ENCODE data around the gene TLCD4. TPM values are rescaled to one million over a fixed set of nuclear protein-coding genes. Genes with fewer than 3 reads are reported as not detected.
"Not testable (repeated sequence)": the region's sequence is repeated elsewhere in the genome, so short reads cannot be mapped to it uniquely, and the experiment has no call there.

The TLCD4 gene
- total RNA-seq, 2 donors from 2014 or later, result 64.4 to 80.6 TPM

DNA sequence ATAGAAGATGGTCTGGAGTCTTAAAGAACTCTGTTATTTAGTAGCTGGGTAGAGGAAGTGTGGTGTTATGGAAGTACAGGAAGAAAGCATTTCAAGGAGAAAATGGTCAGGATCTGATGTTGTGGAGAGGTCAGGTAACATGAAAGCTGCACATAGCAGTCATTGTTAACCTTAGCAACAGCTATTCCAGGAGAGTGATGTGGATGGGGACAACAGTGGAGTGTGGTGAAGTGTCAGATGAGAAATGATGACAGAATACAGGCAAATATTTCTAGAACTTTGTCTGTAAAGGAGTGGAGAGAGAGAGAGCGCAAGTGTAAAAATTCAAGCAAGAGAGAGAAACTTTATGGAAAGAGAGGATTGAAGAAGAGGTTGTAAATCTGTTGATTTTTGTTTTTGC is 15.6 kb downstream of the TLCD4 start:
- no peak for ATAC-seq
- DNase-seq, result no peak
- intact Hi-C loops (cut with DNase I, micrococcal nuclease), result no loop called here

DNA sequence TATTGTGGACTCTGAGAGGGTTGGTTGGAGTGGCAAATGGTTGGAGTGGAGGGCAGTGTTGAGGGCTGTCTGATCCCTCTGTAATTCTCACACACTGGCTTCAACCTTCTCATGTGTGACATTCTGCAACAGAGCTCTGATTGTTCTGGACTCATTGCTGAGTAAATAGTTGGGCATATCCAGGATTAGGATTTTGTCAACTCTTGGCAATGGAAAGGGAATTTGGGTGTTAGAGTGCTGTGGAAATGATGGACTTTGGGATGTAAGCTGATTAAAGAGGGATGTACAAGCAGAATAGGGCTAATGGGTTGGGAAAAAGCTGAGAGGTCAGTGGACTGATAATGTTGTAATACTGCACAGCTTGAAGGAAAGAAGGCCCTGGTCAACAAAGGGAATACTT is 16.5 kb downstream of the TLCD4 start:
- DNase-seq, result no peak
- intact Hi-C loops (cut with DNase I, micrococcal nuclease), result no loop called here
- ATAC-seq, result no peak

GRCh38 chr1:95138223-95138622 is 21.1 kb downstream of the TLCD4 start:
- no peak for DNase-seq
- no peak for ATAC-seq
- intact Hi-C loops (cut with DNase I, micrococcal nuclease), result no loop called here

- DNase-seq (no peak), ATAC-seq (no peak)
- intact Hi-C loops (cut with DNase I, micrococcal nuclease), result no loop called here
Observed at GRCh38 chr1:95139039-95139438, 21.9 kb downstream of the TLCD4 start.

GRCh38 chr1:95140791-95141190 is 23.6 kb downstream of the TLCD4 start:
- ATAC-seq (no peak), DNase-seq (no peak)
- intact Hi-C loops (cut with DNase I, micrococcal nuclease), result no loop called here

DNA sequence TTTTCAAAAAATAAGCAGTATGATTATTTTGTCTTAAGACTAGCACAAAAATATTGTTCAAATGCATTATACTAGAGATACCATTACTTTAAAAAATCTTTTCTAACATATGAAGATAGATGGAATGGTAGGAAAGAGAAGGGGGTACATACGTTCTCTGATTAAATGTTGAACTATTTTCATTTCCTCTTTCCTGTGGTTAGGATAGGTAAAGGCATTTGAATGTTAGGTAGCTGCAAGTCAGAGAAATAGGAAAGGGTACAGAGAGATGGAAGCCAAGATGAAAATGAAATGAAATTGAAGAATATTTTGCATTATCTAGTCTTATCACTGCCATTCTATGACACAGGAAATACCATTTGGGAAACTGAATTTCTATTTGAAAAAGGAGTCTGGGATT is 28.3 kb downstream of the TLCD4 start:
- intact Hi-C loops (cut with DNase I, micrococcal nuclease), result no loop called here
- ATAC-seq (no peak), DNase-seq (no peak)

- ATAC-seq, result no peak
- no peak for DNase-seq
- intact Hi-C loops (cut with DNase I, micrococcal nuclease), result no loop called here
Observed at GRCh38 chr1:95146637-95147036, 29.5 kb downstream of the TLCD4 start.

GRCh38 chr1:95154096-95154495 is 36.9 kb downstream of the TLCD4 start:
- no peak for ATAC-seq
- DNase-seq, result no peak

GRCh38 chr1:95165569-95165968 is 48.4 kb downstream of the TLCD4 start:
- ATAC-seq; DNase-seq; intact Hi-C loops (cut with DNase I, micrococcal nuclease): not testable (repeated sequence)

More at GRCh38 chr1:95154096-95154495, 36.9 kb downstream of the TLCD4 start:
- intact Hi-C loops (cut with DNase I, micrococcal nuclease), result no loop called here

Other genes with a start within 250 kb of the TLCD4 start
- gene CNN3, start 190.2 kb upstream of the TLCD4 start, total RNA-seq, result 100 to 1,000 TPM in 1 of 2 donors, 10 to 100 TPM in 1; 79.1 to 114 TPM
- 10 to 100 TPM in 1 of 2 donors, 1 to 10 TPM in 1; 9.8 to 13.9 TPM for gene ALG14, start 44.4 kb upstream of the TLCD4 start, total RNA-seq
- gene RWDD3, start 116.9 kb downstream of the TLCD4 start, total RNA-seq, result 10 to 100 TPM; 13.3 to 23.1 TPM

All from left colon (tissue), 2 donors.